GM12875 (cell line): ENCODE measurements around the gene PDK2.
"Not testable (repeated sequence)": the region's sequence is repeated elsewhere in the genome, so short reads cannot be mapped to it uniquely, and the experiment has no call there.

Experiments
- H3K4me3 ChIP-seq: one replicate; pipeline ENCODE4 v1.5.1; 2011; ENCODE audit warnings: low read depth, low read length, control low read depth
- TF ChIP-seq, protein P1 (sequence below): IDR thresholded peaks from 2 replicates; pipeline ENCODE4 v1.5.1; 2011; ENCODE audit warnings: low read depth, mild to moderate bottlenecking, control low read depth, inconsistent platforms, low read length, moderate library complexity, borderline replicate concordance; ENCODE audit not compliant: insufficient read depth

Gene PDK2

DNA sequence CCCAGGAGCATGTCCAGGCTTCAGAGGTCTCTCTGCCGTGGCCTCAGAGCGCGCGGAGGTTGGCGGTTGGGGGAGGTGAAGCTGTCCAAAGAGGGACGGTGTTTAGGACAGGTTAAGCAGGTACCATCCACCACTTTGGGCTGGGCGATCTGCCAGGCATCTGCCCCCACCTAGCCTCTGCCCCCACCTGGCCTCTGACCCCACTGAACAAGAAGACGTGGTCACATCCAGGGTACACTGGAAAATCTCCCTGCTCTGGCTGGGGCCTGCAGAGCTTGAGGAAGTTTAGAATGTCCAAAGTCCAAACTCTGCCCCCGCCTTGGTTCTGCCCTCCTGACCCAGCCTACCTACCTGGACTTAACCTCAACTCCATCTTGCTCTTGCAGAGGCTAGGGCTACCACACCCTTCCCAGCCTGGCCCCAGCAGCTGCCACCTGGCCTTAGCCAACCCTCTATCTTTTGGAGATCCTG is 37.6 kb upstream of the PDK2 start:
- TF ChIP-seq, protein P1, sequence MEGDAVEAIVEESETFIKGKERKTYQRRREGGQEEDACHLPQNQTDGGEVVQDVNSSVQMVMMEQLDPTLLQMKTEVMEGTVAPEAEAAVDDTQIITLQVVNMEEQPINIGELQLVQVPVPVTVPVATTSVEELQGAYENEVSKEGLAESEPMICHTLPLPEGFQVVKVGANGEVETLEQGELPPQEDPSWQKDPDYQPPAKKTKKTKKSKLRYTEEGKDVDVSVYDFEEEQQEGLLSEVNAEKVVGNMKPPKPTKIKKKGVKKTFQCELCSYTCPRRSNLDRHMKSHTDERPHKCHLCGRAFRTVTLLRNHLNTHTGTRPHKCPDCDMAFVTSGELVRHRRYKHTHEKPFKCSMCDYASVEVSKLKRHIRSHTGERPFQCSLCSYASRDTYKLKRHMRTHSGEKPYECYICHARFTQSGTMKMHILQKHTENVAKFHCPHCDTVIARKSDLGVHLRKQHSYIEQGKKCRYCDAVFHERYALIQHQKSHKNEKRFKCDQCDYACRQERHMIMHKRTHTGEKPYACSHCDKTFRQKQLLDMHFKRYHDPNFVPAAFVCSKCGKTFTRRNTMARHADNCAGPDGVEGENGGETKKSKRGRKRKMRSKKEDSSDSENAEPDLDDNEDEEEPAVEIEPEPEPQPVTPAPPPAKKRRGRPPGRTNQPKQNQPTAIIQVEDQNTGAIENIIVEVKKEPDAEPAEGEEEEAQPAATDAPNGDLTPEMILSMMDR = no peak
- no peak overlapping the region for H3K4me3 ChIP-seq

DNA sequence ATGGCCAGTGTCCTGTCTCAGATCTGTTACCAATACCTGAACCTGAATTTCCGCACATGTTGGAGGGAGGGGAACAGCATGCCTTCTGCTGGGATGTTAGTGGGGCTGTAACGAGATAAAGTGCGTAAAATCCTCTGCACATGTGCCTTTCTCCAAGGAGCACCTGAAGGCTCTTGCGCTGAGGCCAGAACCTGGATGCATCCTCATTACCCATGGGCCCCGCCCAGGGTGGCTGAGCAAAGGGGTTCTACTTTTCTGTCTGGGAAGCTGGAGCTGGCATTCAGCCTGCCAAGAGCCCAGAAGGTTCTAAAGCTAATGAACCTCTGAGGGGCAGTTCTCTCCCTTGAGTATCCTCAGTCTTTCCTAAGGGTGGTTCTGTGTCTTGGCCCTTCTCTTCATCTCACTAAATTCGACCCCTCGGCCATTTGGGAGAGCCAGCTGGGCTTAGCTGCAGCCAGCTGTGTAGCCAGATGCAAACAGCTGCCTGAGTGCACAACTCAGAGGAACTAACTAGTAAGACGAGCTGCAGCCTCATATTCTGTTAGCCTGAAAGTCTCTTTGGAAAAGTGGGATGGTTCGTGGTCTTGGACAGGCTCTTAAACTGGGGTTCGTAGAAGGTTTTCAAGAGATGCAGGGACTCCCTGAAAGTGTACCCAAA is 36.7 kb upstream of the PDK2 start:
- TF ChIP-seq, protein P1 = no peak
- no peak overlapping the region for H3K4me3 ChIP-seq

DNA sequence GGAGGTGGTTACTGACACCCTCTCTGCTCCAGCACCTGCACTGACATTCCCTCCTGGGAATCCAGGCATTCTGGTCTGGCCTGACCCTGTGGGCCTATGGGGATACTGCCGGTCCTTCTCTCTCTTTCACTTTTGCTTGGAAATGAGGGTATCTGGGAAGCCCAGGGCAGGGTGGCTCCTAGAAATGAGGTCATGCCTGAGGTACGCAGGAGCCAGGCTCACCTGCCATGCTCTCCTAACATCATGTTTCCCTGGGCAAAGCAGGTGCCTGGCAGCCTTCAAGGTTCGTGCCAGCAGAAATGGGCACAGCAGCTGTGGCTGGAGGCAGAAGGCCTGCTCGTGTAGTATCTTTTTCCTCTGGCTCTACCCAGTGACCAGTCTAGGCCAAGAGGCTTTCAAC is 35.9 kb upstream of the PDK2 start:
- TF ChIP-seq, protein P1 = no peak
- H3K4me3 ChIP-seq = no peak overlapping the region

DNA sequence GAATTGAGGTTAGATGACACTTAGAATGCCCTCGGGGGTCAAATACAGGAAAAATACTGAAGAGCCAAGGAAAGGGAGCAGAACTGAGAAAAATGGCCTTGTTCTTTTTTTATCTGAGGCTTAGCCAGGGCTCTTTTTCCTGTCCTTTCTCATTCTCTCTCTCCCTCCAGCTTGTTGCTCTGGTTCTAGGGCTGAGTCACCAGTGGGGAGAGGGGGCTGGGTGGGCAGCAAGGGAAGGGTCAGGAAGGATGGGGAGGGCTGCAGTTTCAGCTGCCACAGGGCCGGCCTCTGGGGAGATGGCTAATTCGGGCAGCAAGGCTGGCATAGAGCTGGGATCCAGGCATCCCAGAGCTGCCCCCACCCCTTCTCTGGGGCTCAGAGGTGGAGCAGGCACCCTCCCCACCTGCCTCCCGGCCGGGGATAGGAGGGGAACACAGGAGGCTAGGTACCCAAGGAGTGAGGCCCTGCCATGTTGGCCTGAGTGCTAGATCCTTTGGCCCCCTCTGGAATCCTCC is 35.3 kb upstream of the PDK2 start:
- TF ChIP-seq, protein P1 = no peak
- H3K4me3 ChIP-seq = no peak overlapping the region

DNA sequence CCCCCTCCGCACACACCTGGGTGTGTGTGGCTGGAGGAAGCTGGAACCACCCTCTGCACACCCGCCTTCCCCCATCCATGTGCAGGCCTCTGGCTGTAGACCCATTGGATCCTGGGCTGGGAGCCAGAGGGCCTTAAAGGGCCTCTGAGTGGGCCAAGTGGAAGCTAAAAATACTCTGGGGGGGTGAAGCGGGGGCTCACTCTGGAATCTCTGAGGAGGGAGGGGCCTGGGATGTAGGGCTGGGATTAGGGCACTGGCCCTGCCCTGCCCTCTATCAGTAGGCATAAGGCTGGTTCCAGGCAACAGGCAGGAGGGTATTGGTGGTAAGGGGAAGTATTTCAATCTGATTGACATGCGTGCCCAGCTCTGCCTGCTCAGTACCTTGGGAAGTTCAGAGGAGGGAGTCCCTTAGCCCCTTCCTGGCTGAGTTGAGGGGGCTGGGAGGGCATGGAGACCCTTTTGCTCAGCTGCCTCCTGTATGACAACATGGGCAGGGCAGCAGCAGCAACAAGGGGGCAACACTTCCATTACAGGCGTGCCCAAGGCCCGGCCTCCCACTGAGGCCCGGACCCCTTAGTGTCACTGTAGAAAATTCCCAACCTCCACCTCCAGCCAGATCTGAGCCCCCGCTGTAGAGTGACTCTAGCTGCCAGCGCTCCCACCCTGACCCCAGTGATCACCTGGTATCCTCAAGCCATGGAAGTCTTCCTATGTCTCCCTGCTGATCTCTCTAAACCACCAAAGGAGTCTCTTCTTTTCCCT is 34.0 kb upstream of the PDK2 start:
- TF ChIP-seq, protein P1 = no peak
- H3K4me3 ChIP-seq = no peak overlapping the region

DNA sequence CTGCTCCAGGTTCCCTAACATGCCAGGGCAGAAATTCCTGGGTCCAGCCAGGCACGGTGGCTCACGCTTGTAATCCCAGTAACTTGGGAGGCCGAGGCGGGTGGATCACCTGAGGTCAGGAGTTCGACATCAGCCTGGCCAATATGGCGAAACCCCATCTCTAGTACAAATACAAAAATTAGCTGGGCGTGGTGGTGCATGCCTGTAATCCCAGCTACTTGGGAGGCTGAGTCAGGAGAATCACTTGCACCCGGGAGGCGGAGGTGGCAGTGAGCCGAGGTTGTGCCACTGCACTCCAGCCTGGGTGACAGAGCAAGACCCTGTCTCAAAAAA is 33.5 kb upstream of the PDK2 start:
- H3K4me3 ChIP-seq = not testable (repeated sequence)

DNA sequence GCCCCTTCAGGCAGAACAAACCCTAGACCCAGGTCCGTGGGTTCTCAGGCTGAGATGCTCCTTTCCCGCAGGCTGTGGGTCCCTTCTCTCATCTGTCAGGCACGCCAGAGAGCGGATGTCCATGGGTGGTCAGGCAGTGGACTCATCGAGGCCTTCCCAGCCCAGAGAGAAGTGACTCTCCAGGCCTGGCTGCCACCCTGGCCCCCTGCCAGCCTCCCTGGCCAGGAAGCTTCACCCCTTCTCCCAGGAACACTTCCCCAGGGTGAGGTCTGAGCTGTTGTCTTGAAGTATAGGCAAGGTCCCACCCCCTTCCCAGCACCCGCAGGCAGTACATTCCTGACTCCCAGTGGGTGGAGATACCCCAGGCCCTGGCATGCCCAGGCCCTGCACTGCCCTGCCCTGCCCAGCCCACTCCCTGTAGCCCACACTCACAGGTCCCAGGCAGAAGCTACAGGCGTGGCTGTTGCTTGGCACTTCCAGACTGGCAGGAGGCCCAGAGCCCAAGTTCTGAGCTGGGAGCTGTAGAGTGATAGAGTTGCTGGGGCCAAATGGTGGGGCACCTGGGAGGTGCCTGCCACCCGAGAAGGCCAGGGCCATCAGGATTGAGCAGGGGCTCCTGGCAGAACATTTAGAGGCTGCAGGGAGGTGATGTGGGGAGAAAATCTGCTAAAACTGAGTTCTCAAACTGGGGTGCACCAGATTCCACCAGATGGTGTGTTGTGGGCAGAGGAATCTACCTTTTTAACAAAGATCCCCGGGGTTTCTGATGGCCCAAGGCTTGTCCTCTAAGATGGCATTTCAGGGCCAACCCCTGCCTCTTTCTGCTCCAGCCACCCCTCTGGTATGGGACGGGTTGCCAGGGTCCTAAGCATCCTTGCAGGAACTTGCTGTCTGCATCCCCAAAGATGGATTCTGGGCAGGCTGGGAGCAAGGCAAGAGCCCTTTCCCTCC is 32.6 kb upstream of the PDK2 start:
- TF ChIP-seq, protein P1 = no peak
- no peak overlapping the region for H3K4me3 ChIP-seq
